Measurements from ENCODE around the gene FAHD2A. TPM values are rescaled to one million over a fixed set of nuclear protein-coding genes. Genes with fewer than 3 reads are reported as not detected.
"Not testable (repeated sequence)": the region's sequence is repeated elsewhere in the genome, so short reads cannot be mapped to it uniquely, and the experiment has no call there.

FAHD2A gene
- total RNA-seq, 2 experiments from 2014 or later = 26.5 to 27.5 TPM

- Mint-ChIP-seq H3K27me3 (peaks cover 23% of the 10 kb centered on the region), H3K9me3 (peaks cover 2% of the 10 kb centered on the region), H3K4me3 (no peak overlapping the region), H3K36me3 (ENCODE audit: low read depth) (no peaks in the 10 kb centered on the region), H3K4me1 (ENCODE audit: low read depth) (no peaks in the 10 kb centered on the region), H3K27ac (no peak overlapping the region)
- DNase-seq = no peak
- intact Hi-C loops (cut with DNase I, micrococcal nuclease) = no loop called here
- TF ChIP-seq CTCF (IDR thresholded peaks at IDR 0.05) = no peak
- H3K27me3 ChIP-seq (ENCODE audit: control insufficient read depth in 1 of 2, insufficient read depth in 2 of 2, low read length in 2 of 2) = peaks cover 9 to 15% of the 10 kb centered on the region in 2 experiments
- H3K36me3 ChIP-seq (ENCODE audit: insufficient read depth, low read length) = no peaks in the 10 kb centered on the region
- no peak for ATAC-seq (ENCODE audit: poor library complexity)
- no peak overlapping the region for H3K27ac ChIP-seq (ENCODE audit: low read depth in 1 of 2, low read length in 2 of 2)
- ChIA-PET POLR2A (no interaction called here), CTCF (no interaction called here)
- peaks cover 0 to 19% of the 10 kb centered on the region in 2 experiments for H3K9me3 ChIP-seq (ENCODE audit: control insufficient read depth in 1 of 2, insufficient read depth in 1 of 2, low read length in 2 of 2)
- H3K4me3 ChIP-seq (ENCODE audit: low read length) = no peak overlapping the region
- H3K4me1 ChIP-seq (ENCODE audit: insufficient read depth, low read length) = peaks cover 6% of the 10 kb centered on the region
Measured at GRCh38 chr2:95375532-95376150, 26.9 kb upstream of the FAHD2A start.

GRCh38 chr2:95376311-95377215 is 25.9 kb upstream of the FAHD2A start:
- peaks cover 19% of the 10 kb centered on the region for H3K27me3 Mint-ChIP-seq
- no peaks in the 10 kb centered on the region for H3K4me1 Mint-ChIP-seq (ENCODE audit: low read depth)
- DNase-seq (no peak), ATAC-seq (ENCODE audit: poor library complexity) (no peak)
- ChIA-PET CTCF (no interaction called here), POLR2A (no interaction called here)
- H3K36me3 Mint-ChIP-seq (ENCODE audit: low read depth) = no peaks in the 10 kb centered on the region
- H3K27ac Mint-ChIP-seq = no peak overlapping the region
- Histone ChIP-seq H3K4me3 (ENCODE audit: low read length) (no peak overlapping the region), H3K4me1 (ENCODE audit: insufficient read depth, low read length) (peaks cover 6% of the 10 kb centered on the region), H3K27me3 (ENCODE audit: control insufficient read depth in 1 of 2, insufficient read depth in 2 of 2, low read length in 2 of 2) (peaks cover 9 to 15% of the 10 kb centered on the region in 2 experiments), H3K27ac (ENCODE audit: low read depth in 1 of 2, low read length in 2 of 2) (no peak overlapping the region), H3K9me3 (ENCODE audit: control insufficient read depth in 1 of 2, insufficient read depth in 1 of 2, low read length in 2 of 2) (peaks cover 0 to 19% of the 10 kb centered on the region in 2 experiments), H3K36me3 (ENCODE audit: insufficient read depth, low read length) (no peaks in the 10 kb centered on the region)
- TF ChIP-seq CTCF (IDR thresholded peaks at IDR 0.05) = no peak
- intact Hi-C loops (cut with DNase I, micrococcal nuclease) = no loop called here
- H3K9me3 Mint-ChIP-seq = peaks cover 2% of the 10 kb centered on the region
- H3K4me3 Mint-ChIP-seq = no peak overlapping the region

DNA sequence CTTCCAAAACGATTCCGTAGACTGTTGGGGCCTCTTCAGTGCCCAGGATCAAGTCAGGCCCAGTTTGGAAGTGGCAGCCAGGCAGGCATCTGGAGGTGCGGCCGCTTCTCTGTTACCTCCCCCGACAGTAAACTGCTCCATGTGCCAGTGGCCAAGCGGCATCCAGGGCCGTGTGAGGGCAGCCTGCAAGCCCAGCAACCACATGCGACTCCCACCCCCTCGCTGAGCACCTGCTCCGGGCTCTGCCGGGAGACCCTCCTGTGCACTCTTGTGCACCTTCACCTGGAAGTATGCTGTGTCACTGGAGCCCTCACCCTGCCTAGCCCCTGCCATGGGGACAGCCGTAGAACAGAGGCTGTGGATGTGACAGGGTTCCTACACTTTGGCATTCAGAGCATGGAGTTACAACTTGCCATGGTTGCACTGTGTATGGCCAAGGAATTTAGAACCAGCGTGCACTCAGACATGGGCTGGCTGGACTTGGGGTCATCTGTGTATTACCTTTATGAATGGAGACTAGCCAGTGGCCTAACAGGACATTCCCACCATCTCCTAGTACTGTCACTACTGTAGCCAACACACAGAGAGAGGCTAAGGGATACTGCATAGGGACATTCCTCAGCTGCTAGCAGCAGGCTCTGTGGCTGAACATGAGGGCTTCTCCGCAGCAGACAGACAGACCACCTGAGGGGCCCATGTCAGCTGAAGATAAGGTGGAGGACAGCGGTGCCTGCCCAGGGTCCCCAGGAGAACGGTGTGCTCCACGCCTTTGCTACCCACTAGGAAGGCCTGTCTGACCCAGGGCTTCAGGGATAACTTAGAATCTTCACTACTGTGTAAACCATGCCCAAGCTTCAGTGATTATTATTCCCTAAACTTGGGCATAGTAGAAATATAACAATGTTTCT is 25.0 kb upstream of the FAHD2A start:
- DNase-seq (no peak), ATAC-seq (ENCODE audit: poor library complexity) (no peak)
- Mint-ChIP-seq H3K27me3 (peaks cover 14% of the 10 kb centered on the region), H3K4me1 (ENCODE audit: low read depth) (no peaks in the 10 kb centered on the region), H3K4me3 (no peak overlapping the region), H3K9me3 (no peaks in the 10 kb centered on the region), H3K36me3 (ENCODE audit: low read depth) (no peaks in the 10 kb centered on the region), H3K27ac (no peak overlapping the region)
- POLR2A ChIA-PET = no interaction called here
- TF ChIP-seq CTCF (IDR thresholded peaks at IDR 0.05) = no peak
- CTCF ChIA-PET = no interaction called here
- intact Hi-C loops (cut with DNase I, micrococcal nuclease) = no loop called here
- H3K27me3 ChIP-seq (ENCODE audit: control insufficient read depth in 1 of 2, insufficient read depth in 2 of 2, low read length in 2 of 2) = peaks cover 2 to 15% of the 10 kb centered on the region in 2 experiments
- no peak overlapping the region for H3K27ac ChIP-seq (ENCODE audit: low read depth in 1 of 2, low read length in 2 of 2)
- H3K36me3 ChIP-seq (ENCODE audit: insufficient read depth, low read length) = no peaks in the 10 kb centered on the region
- H3K9me3 ChIP-seq (ENCODE audit: control insufficient read depth in 1 of 2, insufficient read depth in 1 of 2, low read length in 2 of 2) = peaks cover 0 to 14% of the 10 kb centered on the region in 2 experiments
- H3K4me1 ChIP-seq (ENCODE audit: insufficient read depth, low read length) = peaks cover 6% of the 10 kb centered on the region
- no peak overlapping the region for H3K4me3 ChIP-seq (ENCODE audit: low read length)

DNA sequence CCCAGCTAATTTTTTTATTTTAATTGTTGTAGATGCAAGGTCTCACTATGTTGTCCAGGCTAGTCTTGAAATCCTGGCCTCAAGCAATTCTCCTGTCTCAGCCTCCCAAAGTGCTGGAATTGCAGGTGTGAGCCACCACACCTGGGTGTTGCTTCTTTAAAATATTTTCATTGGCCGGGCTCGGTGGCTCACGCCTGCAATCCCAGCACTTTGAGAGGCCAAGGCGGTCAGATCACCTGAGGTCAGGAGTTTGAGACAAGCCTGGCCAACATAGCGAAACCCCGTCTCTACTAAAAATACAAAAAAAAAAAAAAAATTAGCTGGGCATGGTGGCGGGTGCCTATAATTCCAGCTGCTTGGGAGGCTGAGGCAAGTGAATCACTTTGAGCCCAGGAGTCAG is 24.2 kb upstream of the FAHD2A start:
- H3K27ac ChIP-seq (ENCODE audit: low read depth in 1 of 2, low read length in 2 of 2); H3K9me3 Mint-ChIP-seq; H3K27me3 Mint-ChIP-seq; intact Hi-C loops (cut with DNase I, micrococcal nuclease); H3K4me3 ChIP-seq (ENCODE audit: low read length); H3K4me3 Mint-ChIP-seq; H3K27ac Mint-ChIP-seq; CTCF ChIA-PET; H3K4me1 Mint-ChIP-seq (ENCODE audit: low read depth); POLR2A ChIA-PET; H3K9me3 ChIP-seq (ENCODE audit: control insufficient read depth in 1 of 2, insufficient read depth in 1 of 2, low read length in 2 of 2); H3K27me3 ChIP-seq (ENCODE audit: control insufficient read depth in 1 of 2, insufficient read depth in 2 of 2, low read length in 2 of 2); H3K36me3 ChIP-seq (ENCODE audit: insufficient read depth, low read length); H3K4me1 ChIP-seq (ENCODE audit: insufficient read depth, low read length); ATAC-seq (ENCODE audit: poor library complexity); H3K36me3 Mint-ChIP-seq (ENCODE audit: low read depth); DNase-seq: not testable (repeated sequence)

Data from CD4-positive, alpha-beta T cell (primary cell).